ENCODE results near the gene PRAMEF5.
"Not testable (repeated sequence)": the region's sequence is repeated elsewhere in the genome, so short reads cannot be mapped to it uniquely, and the experiment has no call there.

PRAMEF5 gene

DNA sequence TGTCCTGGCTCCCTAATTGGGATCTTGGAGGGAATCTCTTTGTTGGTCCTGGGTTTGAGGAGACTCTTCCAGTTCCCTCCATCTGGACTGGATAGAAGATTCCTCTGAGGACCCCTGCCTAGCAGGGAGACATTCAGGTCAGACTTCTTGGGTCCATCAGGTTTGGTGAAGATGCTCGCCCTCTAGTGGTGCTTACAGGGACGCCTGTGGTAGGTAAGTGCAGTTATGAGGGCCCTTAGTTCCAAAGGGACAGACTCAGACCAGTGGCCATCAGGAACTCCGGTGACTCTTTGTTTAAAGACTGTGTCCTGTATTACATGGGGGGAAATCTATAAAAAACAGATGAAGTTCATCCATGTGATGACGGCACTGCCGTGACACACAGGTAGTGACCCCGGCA, 23.0 kb downstream of the PRAMEF5 start:
- DNase-seq (ENCODE audit: low spot score) = not testable (repeated sequence)

DNA sequence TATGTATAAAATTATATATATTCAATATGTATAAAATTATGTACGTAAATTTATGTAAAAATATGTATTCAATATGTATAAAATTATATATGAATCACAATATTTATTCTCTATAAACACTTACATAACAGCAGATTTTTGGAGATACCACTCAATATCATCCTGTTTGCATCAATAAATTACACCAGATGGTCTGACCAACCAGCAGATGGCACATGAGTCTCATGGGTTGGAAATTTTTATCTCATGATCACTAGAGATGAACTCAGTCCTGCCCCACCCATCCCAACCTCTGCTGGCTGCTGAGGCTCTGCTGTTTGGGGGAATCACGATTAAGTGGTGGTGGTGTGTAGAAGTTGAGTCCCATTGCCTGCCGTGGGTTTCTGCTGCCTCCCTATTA, 25.6 kb downstream of the PRAMEF5 start:
- DNase-seq (ENCODE audit: low spot score) = not testable (repeated sequence)

DNA sequence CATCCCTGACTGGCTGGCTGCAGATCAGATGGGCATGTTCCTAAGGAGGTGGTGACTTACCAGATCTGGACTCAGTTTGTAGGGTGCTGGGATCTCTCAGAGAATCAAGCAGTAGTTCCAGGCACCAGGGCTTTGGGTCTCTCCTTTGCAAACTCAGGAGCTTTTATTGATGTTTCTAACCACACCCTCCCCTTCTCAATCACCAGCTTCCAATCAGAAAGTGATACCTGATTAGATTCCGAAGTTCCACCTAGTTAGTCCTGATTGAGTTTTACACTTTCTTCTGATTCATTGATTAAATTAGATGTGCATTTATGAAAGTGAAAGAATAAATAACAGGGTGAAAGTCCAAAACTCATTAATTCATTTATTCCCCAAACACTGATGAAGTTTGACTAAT, 31.0 kb downstream of the PRAMEF5 start, which contains the start of gene PRAMEF8:
PRAMEF8 (minus strand) TSS at position 101 of the 400 bp plus-strand sequence. CDS start 1,046 bp downstream, outside the sequence.
- DNase-seq (ENCODE audit: low spot score) = not testable (repeated sequence)

DNA sequence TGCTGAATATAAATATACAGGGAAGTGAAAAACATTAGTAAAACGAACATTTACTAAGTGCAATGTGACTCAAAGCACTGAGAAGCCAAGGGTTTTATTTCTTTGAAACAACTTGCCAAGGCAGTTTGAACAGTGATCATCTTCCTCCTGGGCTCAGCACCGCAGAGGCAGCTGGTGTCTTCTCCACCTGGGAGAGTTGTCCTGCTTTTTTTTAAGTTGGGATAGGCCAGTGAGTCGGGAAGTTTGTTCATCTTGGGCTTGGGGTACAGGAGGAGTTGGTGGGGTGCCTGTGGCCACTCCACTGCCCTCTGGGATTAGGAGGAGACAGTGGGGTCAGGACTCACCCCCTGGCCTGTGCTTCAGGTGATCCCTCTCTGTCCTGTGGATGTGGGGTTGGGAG, 35.0 kb downstream of the PRAMEF5 start:
- not testable (repeated sequence) for DNase-seq (ENCODE audit: low spot score)

DNA sequence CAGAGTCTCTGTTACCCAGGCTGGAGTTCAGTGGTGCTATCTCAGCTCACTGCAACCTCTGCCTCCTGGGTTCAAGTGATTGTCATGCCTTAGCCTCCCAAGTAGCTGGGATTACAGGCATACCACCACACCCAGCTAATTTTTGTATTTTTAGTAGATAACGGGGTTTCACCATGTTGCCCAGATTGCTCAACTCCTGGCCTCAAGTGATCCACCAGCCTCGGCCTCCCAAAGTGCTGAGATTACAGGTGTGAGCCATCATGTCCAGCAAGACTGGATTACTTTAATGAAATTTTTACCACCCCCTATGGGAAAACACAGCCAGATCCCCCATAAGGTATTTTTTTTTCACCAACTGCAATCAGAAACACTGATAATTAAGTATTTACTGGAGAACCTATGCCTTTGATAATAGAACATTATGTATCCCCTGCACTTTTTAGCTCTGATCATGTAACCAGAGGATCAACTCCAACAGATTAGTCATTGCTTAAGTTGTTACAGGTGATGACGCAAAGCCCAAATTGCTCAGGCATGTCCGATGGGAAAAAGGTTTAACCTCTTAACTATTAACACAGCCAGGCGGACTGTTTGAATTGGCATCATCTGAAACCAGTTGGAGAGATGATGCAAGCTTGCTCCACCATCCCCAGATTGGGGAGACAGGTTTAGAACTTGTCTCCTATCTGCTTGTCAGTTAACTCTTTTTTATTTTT, 43.4 kb downstream of the PRAMEF5 start:
- not testable (repeated sequence) for DNase-seq (ENCODE audit: low spot score)

DNA sequence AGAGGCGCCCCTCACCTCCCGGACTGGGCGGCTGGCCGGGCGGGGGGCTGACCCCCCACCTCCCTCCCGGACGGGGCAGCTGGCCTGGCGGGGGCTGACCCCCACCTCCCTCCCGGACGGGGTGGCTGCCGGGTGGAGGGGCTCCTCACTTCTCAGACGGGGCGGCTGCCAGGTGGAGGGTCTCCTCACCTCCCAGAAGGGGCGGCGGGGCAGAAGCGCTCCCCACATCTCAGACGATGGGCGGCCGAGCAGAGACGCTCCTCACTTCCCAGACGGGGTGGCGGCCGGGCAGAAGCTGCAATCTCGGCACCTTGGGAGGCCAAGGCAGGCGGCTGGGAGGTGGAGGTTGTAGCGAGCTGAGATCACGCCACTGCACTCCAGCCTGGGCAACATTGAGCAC, 44.7 kb downstream of the PRAMEF5 start:
- not testable (repeated sequence) for DNase-seq (ENCODE audit: low spot score)

DNA sequence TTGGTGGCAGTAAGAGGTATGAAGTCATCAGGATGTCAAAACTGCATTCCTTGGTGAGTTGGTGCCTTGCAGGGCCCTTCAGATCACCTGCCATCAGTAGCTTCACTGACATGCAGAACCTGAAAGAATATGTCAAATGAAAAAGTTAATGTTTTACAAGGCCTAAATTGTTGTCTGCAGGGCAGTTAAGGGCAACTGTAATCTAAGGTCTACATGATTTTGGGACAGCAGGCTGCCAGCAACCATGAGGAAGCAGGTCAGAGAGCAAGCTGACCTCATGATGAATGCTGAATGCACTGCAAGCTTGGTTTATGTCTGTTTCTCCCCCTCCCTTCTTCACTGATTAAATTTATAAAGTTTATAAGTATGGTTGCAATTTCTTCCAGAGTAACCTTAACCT, 48.2 kb downstream of the PRAMEF5 start:
- DNase-seq (ENCODE audit: low spot score) = not testable (repeated sequence)

DNA sequence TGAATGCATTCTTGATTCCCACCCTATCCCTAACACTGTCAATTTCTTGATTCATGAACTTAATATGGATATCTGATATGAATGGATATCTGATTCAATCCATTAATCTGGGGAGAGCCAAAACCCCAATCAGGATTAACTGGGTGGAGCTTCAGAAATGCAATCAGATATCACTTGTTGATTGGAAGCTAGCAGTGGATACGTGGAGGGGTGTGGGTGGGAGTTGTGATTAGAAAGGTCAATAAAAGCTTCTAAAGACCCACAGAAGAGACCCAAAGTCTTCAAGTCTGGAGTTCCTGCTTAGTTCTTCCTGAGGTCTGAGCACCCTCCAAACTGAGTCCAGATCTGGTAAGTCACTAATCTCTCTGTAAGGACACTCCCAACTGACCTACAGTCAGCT, 49.2 kb downstream of the PRAMEF5 start, which contains the start of gene PRAMEF33:
PRAMEF33 (plus strand) TSS at position 301 of the 400 bp plus-strand sequence. CDS start 2,416 bp downstream, outside the sequence.
- not testable (repeated sequence) for DNase-seq (ENCODE audit: low spot score)

Measured in AG08395 (cell line).